Liver (tissue), 3 donors: ENCODE measurements around the gene ZNF574.

ENCODE experiments used
- CTCF ChIP-seq: fragments of 150-350 bp; IDR thresholded peaks from 2 replicates; pipeline ENCODE4 v1.5.1; 2017; ENCODE audit warnings: improper control_type of control experiment, low read depth, low read length; ENCODE audit not compliant: missing input control
- EGR1 ChIP-seq, 2 donors: IDR thresholded peaks; 2 replicates each; pipeline ENCODE4 v1.6.1; 2016 to 2018; ENCODE audit warnings: antibody characterized with exemption in 2 of 2, low read depth in 2 of 2
- GABPA ChIP-seq, 2 donors: IDR thresholded peaks in 1 of 2; conservative IDR thresholded peaks in 1 of 2; 2 replicates each; pipeline ENCODE4 v1.6.1; 2016; ENCODE audit warnings: antibody characterized with exemption in 2 of 2, mild to moderate bottlenecking in 1 of 2, moderate library complexity in 1 of 2
- JUND ChIP-seq, 2 donors: IDR thresholded peaks; 2 replicates each; pipeline ENCODE4 v1.6.1; 2016; ENCODE audit warnings: antibody characterized with exemption in 2 of 2
- NR2F2 ChIP-seq: IDR thresholded peaks from 2 replicates; pipeline ENCODE4 v1.6.1; 2016; ENCODE audit warnings: antibody characterized with exemption
- RAD21 ChIP-seq, 2 donors: IDR thresholded peaks; 2 replicates each; pipeline ENCODE4 v1.6.1; 2016; ENCODE audit warnings: antibody characterized with exemption in 2 of 2, mild to moderate bottlenecking in 2 of 2
- SP1 ChIP-seq: IDR thresholded peaks from 2 replicates; pipeline ENCODE4 v1.6.1; 2018; ENCODE audit warnings: antibody characterized with exemption, mild to moderate bottlenecking
- TAF1 ChIP-seq: conservative IDR thresholded peaks from 2 replicates; pipeline ENCODE4 v1.6.1; 2016; ENCODE audit warnings: antibody characterized with exemption, mild to moderate bottlenecking
- YY1 ChIP-seq: IDR thresholded peaks from 2 replicates; pipeline ENCODE4 v1.6.1; 2016; ENCODE audit warnings: antibody characterized with exemption, mild to moderate bottlenecking
- ZBTB33 ChIP-seq: IDR thresholded peaks from 2 replicates; pipeline ENCODE4 v1.6.1; 2016; ENCODE audit warnings: antibody characterized with exemption
- TF ChIP-seq, protein P1 (sequence below): IDR thresholded peaks from 2 replicates; pipeline ENCODE4 v1.6.1; 2016; ENCODE audit warnings: antibody characterized with exemption
- donor health status: healthy.
- donor health status: healthy.

- TF ChIP-seq ZBTB33 (no peak), CTCF (no peak), EGR1 (IDR thresholded peaks at IDR 0.05; ENCODE audit: low read depth in 2 of 2) (no peak), YY1 (no peak), NR2F2 (no peak), TAF1 (no peak), GABPA (IDR thresholded peaks at IDR 0.05 in 1 of 2, conservative IDR thresholded peaks at IDR 0.05 in 1 of 2) (no peak), SP1 (no peak), RAD21 (IDR thresholded peaks at IDR 0.05) (no peak), JUND (IDR thresholded peaks at IDR 0.05) (no peak)
- TF ChIP-seq, protein P1, sequence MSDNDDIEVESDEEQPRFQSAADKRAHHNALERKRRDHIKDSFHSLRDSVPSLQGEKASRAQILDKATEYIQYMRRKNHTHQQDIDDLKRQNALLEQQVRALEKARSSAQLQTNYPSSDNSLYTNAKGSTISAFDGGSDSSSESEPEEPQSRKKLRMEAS: no peak
Observed at GRCh38 chr19:42038666-42039065, 37.3 kb upstream of the ZNF574 start.
